Mesothelial cell of epicardium (in vitro differentiated cells): ENCODE data around the gene MAP2K3. TPM values are rescaled to one million over a fixed set of nuclear protein-coding genes. Genes with fewer than 3 reads are reported as not detected.
"Not testable (repeated sequence)": the region's sequence is repeated elsewhere in the genome, so short reads cannot be mapped to it uniquely, and the experiment has no call there.

Experiments
- DNase-seq, 2 experiments: peaks; one replicate each; pipeline ENCODE4 v3.0.0; 2021; ENCODE audit warnings: low spot score in 2 of 2; ENCODE audit not compliant: unreplicated experiment in 2 of 2
- H3K27ac Mint-ChIP-seq: 2 replicates; pipeline ENCODE4 v1.8.0; 2021; ENCODE audit warnings: mixed read lengths
- H3K27me3 Mint-ChIP-seq: 2 replicates; pipeline ENCODE4 v1.8.0; 2021; ENCODE audit warnings: low read depth, mixed read lengths
- H3K36me3 Mint-ChIP-seq: 2 replicates; pipeline ENCODE4 v1.8.0; 2021; ENCODE audit warnings: mixed read lengths
- H3K4me1 Mint-ChIP-seq: 2 replicates; pipeline ENCODE4 v1.8.0; 2021; ENCODE audit warnings: mixed read lengths
- H3K4me3 Mint-ChIP-seq: 2 replicates; pipeline ENCODE4 v1.8.0; 2021; ENCODE audit warnings: mild to moderate bottlenecking, moderate library complexity, mixed read lengths
- H3K9me3 Mint-ChIP-seq: 2 replicates; pipeline ENCODE4 v1.8.0; 2021; ENCODE audit warnings: mixed read lengths
- CTCF ChIP-seq: fragments of 200-600 bp; sonication (generic); IDR thresholded peaks from one replicate; pipeline ENCODE4 v1.5.0; 2021; ENCODE audit warnings: antibody characterized with exemption; ENCODE audit not compliant: unreplicated experiment
- total RNA-seq: library from RNA; stranded (reverse); gene quantifications from 3 replicates; pipeline ENCODE4 v1.2.1, GENCODE V29; 2021

Gene MAP2K3
- total RNA-seq, 1 donor from 2014 or later = 26.8 TPM

DNA sequence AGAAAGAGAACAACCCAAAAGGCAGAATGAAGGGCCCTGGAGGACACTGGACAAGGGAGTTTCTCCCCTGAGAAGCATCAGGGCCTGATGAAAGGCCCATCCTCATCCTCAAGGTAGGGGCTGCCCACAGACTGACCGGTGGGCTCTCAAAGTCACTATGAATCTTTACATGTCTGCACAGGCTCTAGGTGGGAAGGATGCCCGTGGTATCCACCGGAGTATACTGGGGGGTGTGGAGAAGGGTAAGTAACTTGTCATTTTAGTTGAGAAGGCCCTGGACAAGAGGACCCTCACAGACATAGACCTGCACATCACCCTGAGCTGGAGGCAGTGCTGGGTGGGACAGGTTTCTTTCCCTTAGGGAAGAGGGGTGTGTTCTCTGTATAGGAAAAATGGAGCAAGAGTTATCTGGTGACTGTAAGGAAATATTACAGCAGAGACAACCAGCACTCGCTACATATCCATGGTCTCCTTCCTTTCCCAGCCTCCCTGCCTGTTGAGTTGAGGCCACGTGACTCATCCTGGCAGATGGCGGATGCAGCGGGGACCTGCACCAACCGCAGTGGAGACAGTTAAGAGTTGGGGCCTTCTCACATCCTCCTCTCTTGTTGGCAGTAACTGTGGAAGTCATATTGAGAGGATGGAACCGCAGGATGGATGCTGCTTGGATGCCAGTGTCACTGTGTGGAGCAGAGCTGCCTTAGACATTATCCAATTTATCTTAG, 46.1 kb downstream of the MAP2K3 start:
- H3K27ac Mint-ChIP-seq = no peak overlapping the region
- peaks cover 10% of the 10 kb centered on the region for H3K27me3 Mint-ChIP-seq
- no peaks in the 10 kb centered on the region for H3K36me3 Mint-ChIP-seq
- no peak for TF ChIP-seq CTCF
- DNase-seq = no peak
- peaks cover 5% of the 10 kb centered on the region for H3K9me3 Mint-ChIP-seq
- H3K4me1 Mint-ChIP-seq = no peaks in the 10 kb centered on the region
- H3K4me3 Mint-ChIP-seq = no peak overlapping the region

DNA sequence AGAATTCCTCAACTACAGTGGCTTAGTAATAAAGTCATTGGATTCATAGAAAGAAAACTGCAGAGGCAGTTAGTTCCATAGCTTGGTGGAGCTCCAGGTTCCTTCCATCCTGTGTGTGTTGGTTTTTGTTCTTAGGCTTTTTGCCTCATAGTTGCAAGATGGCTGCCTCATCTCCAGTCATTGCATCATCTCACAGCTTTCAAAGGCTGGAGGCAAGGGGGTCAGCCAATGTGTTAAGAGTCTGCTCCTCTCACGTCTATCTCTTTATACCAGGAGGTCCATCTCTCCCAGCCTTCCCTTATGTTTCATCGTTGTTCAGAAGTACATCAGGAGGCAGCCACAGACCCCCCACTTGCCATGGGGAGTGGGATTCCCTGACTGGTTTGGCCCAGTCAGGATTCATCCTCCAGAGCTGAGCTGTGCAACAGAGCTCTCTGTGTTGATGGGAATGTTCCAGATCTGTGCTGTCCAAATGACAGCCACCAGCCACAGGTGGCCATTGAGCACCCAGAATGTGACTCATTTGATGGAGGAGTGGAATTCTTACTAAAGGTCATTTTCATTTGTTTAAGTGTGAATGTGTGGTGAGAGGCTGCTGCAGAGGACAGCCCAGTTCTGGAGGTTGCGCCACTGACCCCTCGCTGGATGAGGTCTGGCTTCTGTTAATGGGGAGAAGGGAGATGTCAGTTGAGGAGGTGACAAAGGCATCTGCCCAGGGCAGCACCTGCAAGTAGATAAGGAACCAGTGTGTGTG, 52.2 kb downstream of the MAP2K3 start:
- not testable (repeated sequence) for H3K9me3 Mint-ChIP-seq, H3K27ac Mint-ChIP-seq, H3K36me3 Mint-ChIP-seq, DNase-seq, H3K4me1 Mint-ChIP-seq, H3K27me3 Mint-ChIP-seq, H3K4me3 Mint-ChIP-seq

- H3K9me3 Mint-ChIP-seq, H3K4me1 Mint-ChIP-seq, H3K27ac Mint-ChIP-seq, H3K4me3 Mint-ChIP-seq, H3K27me3 Mint-ChIP-seq, H3K36me3 Mint-ChIP-seq, DNase-seq: not testable (repeated sequence)
Observed at GRCh38 chr17:21337981-21338625, 53.6 kb downstream of the MAP2K3 start.

DNA sequence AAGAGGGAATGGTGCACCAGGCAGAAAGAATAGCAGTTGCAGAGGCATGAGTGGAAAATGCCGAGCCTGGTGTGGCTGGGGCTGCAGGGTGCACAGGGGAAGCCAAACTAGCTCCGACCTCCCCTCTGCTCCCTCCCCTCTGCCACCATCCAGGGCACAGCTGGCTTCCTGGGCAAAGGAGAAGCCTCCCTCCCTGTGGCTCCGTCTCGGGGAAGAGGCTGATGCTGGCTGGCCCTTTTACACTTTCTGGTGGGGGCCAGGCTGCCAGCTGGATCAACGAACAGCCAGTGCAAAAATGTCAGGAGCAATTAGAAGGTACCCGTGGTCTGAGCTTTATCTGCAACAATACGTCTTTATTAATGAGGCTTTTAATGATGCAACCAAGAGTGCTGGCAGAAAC, 54.5 kb downstream of the MAP2K3 start:
- H3K36me3 Mint-ChIP-seq = no peaks in the 10 kb centered on the region
- H3K4me3 Mint-ChIP-seq = no peak overlapping the region
- H3K27me3 Mint-ChIP-seq = no peaks in the 10 kb centered on the region
- DNase-seq = no peak
- H3K4me1 Mint-ChIP-seq = no peaks in the 10 kb centered on the region
- no peak overlapping the region for H3K27ac Mint-ChIP-seq
- no peak for TF ChIP-seq CTCF
- no peaks in the 10 kb centered on the region for H3K9me3 Mint-ChIP-seq

- DNase-seq, H3K9me3 Mint-ChIP-seq, H3K27ac Mint-ChIP-seq, H3K36me3 Mint-ChIP-seq, H3K4me3 Mint-ChIP-seq, H3K27me3 Mint-ChIP-seq, H3K4me1 Mint-ChIP-seq: not testable (repeated sequence)
Observed at GRCh38 chr17:21339571-21339970, 55.1 kb downstream of the MAP2K3 start.

GRCh38 chr17:21340407-21340806, 55.9 kb downstream of the MAP2K3 start:
- not testable (repeated sequence) for H3K4me3 Mint-ChIP-seq, DNase-seq, H3K36me3 Mint-ChIP-seq, H3K27ac Mint-ChIP-seq, H3K4me1 Mint-ChIP-seq, H3K9me3 Mint-ChIP-seq, H3K27me3 Mint-ChIP-seq

DNA sequence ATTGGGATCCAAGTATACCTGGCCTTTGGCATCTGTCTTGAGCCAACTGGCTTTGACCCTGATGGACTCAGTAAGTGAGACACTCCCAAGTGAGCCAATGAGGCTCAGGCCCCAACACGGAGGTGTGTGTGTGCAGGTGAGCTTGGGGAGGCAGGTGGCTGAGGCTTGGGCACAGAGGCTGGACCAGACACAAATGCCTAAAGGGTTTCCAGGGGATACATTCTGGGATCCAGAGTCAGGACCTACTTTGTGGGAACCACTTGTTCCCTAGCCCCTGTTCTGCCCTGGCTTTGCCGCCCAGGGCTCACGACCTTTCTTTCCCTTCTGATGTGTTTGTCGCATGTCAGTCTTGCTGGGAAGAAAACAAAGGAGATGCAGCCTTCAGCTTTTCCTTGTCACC, 56.8 kb downstream of the MAP2K3 start:
- H3K4me3 Mint-ChIP-seq, H3K27ac Mint-ChIP-seq, H3K27me3 Mint-ChIP-seq, H3K9me3 Mint-ChIP-seq, DNase-seq, H3K4me1 Mint-ChIP-seq, H3K36me3 Mint-ChIP-seq: not testable (repeated sequence)

GRCh38 chr17:21341925-21342540, 57.5 kb downstream of the MAP2K3 start:
- H3K9me3 Mint-ChIP-seq, H3K36me3 Mint-ChIP-seq, DNase-seq, H3K4me3 Mint-ChIP-seq, H3K4me1 Mint-ChIP-seq, H3K27ac Mint-ChIP-seq, H3K27me3 Mint-ChIP-seq: not testable (repeated sequence)

GRCh38 chr17:21343061-21343949, 58.8 kb downstream of the MAP2K3 start:
- not testable (repeated sequence) for H3K36me3 Mint-ChIP-seq, H3K27me3 Mint-ChIP-seq, H3K9me3 Mint-ChIP-seq, H3K4me3 Mint-ChIP-seq, H3K4me1 Mint-ChIP-seq, DNase-seq, H3K27ac Mint-ChIP-seq

DNA sequence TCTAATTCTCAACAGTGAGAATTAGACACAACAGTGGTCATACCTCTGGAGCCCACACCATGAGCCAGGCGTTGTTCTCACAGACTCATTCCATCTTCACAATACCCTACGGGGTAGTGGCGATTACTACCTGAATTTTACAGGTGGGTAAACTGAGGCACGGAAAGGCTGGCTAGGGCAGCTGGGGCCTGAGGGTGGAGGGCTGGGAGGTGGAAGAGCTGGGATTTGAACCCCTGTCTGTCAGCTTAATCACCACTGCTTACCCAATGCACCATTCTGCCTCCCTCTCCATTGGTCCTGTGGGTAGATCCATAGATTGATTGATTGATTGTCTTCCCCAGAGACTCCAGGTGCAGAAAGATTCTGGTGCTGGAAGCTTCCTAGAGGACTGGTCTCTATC, 60.3 kb downstream of the MAP2K3 start:
- H3K27me3 Mint-ChIP-seq, H3K36me3 Mint-ChIP-seq, DNase-seq, H3K4me1 Mint-ChIP-seq, H3K4me3 Mint-ChIP-seq, H3K9me3 Mint-ChIP-seq, H3K27ac Mint-ChIP-seq: not testable (repeated sequence)
